ENCODE results near the gene GINS2.

The GINS2 gene

GRCh38 chr16:85637808-85638647 is 50.7 kb downstream of the GINS2 start:
- ATAC-seq (no peak), DNase-seq (no peak)
- no peak overlapping the region for H3K27ac Mint-ChIP-seq
- H3K4me3 Mint-ChIP-seq = no peak overlapping the region
- H3K4me1 Mint-ChIP-seq = peaks cover 15% of the 10 kb centered on the region
- no peaks in the 10 kb centered on the region for H3K27me3 Mint-ChIP-seq
- H3K9me3 Mint-ChIP-seq = no peaks in the 10 kb centered on the region

- Mint-ChIP-seq H3K4me3 (no peak overlapping the region), H3K27me3 (no peaks in the 10 kb centered on the region), H3K9me3 (no peaks in the 10 kb centered on the region), H3K4me1 (peaks cover 18% of the 10 kb centered on the region), H3K27ac (no peak overlapping the region)
- ATAC-seq (no peak), DNase-seq (no peak)
These were observed 51.5 kb downstream of the GINS2 start for GRCh38 chr16:85637061-85637807.

GRCh38 chr16:85636234-85636812 is 52.4 kb downstream of the GINS2 start:
- Mint-ChIP-seq H3K4me1 (peaks cover 20% of the 10 kb centered on the region), H3K9me3 (no peaks in the 10 kb centered on the region), H3K4me3 (no peak overlapping the region), H3K27ac (no peak overlapping the region), H3K27me3 (no peaks in the 10 kb centered on the region)
- no peak for DNase-seq
- no peak for ATAC-seq

GRCh38 chr16:85635545-85636140 is 53.1 kb downstream of the GINS2 start:
- no peaks in the 10 kb centered on the region for H3K9me3 Mint-ChIP-seq
- H3K4me3 Mint-ChIP-seq = no peak overlapping the region
- no peak overlapping the region for H3K27ac Mint-ChIP-seq
- no peak for ATAC-seq
- H3K27me3 Mint-ChIP-seq = no peaks in the 10 kb centered on the region
- no peak for DNase-seq
- H3K4me1 Mint-ChIP-seq = peaks cover 26% of the 10 kb centered on the region

- Mint-ChIP-seq H3K27ac (peak overlapping the region in 1 of 2 donors; percentile 54), H3K27me3 (no peaks in the 10 kb centered on the region), H3K9me3 (peaks cover 0 to 4% of the 10 kb centered on the region in 2 donors), H3K4me3 (no peak overlapping the region), H3K4me1 (peaks cover 29% of the 10 kb centered on the region)
- no peak for ATAC-seq
- no peak for DNase-seq
These were observed 53.8 kb downstream of the GINS2 start for GRCh38 chr16:85634747-85635544.

- H3K4me3 Mint-ChIP-seq = no peak overlapping the region
- H3K27ac Mint-ChIP-seq = no peak overlapping the region
These were observed 54.9 kb downstream of the GINS2 start for GRCh38 chr16:85633888-85634287.

GRCh38 chr16:85633438-85633743 is 55.4 kb downstream of the GINS2 start:
- H3K27ac Mint-ChIP-seq = no peak overlapping the region
- H3K27me3 Mint-ChIP-seq = no peaks in the 10 kb centered on the region
- ATAC-seq = no peak
- DNase-seq = no peak
- H3K4me1 Mint-ChIP-seq = peaks cover 36% of the 10 kb centered on the region
- peaks cover 0 to 16% of the 10 kb centered on the region in 2 donors for H3K9me3 Mint-ChIP-seq
- H3K4me3 Mint-ChIP-seq = no peak overlapping the region

More at GRCh38 chr16:85633888-85634287, 54.9 kb downstream of the GINS2 start:
- H3K4me1 Mint-ChIP-seq = peaks cover 32% of the 10 kb centered on the region
- peaks cover 0 to 15% of the 10 kb centered on the region in 2 donors for H3K9me3 Mint-ChIP-seq
- no peaks in the 10 kb centered on the region for H3K27me3 Mint-ChIP-seq
- ATAC-seq (no peak), DNase-seq (no peak)

- H3K27me3 Mint-ChIP-seq = no peaks in the 10 kb centered on the region
- H3K9me3 Mint-ChIP-seq = peaks cover 0 to 16% of the 10 kb centered on the region in 2 donors
- DNase-seq = no peak
- peaks cover 40% of the 10 kb centered on the region for H3K4me1 Mint-ChIP-seq
- H3K27ac Mint-ChIP-seq = no peak overlapping the region
- no peak overlapping the region for H3K4me3 Mint-ChIP-seq
- ATAC-seq = no peak
These were observed 55.9 kb downstream of the GINS2 start for GRCh38 chr16:85632709-85633437.

- peaks cover 47% of the 10 kb centered on the region for H3K4me1 Mint-ChIP-seq
- H3K9me3 Mint-ChIP-seq = peaks cover 0 to 16% of the 10 kb centered on the region in 2 donors
- no peak for DNase-seq
- no peak overlapping the region for H3K27ac Mint-ChIP-seq
- H3K4me3 Mint-ChIP-seq = no peak overlapping the region
- no peak for ATAC-seq
- H3K27me3 Mint-ChIP-seq = no peaks in the 10 kb centered on the region
These were observed 56.9 kb downstream of the GINS2 start for GRCh38 chr16:85631802-85632393.

GRCh38 chr16:85631230-85631629 is 57.5 kb downstream of the GINS2 start:
- ATAC-seq = no peak
- H3K9me3 Mint-ChIP-seq = peaks cover 0 to 16% of the 10 kb centered on the region in 2 donors
- DNase-seq = no peak
- peaks cover 54% of the 10 kb centered on the region for H3K4me1 Mint-ChIP-seq
- H3K4me3 Mint-ChIP-seq = no peak overlapping the region
- H3K27me3 Mint-ChIP-seq = no peaks in the 10 kb centered on the region
- no peak overlapping the region for H3K27ac Mint-ChIP-seq

GRCh38 chr16:85629853-85630252 is 58.9 kb downstream of the GINS2 start:
- DNase-seq (no peak), ATAC-seq (no peak)
- Mint-ChIP-seq H3K9me3 (peaks cover 0 to 16% of the 10 kb centered on the region in 2 donors), H3K27me3 (no peaks in the 10 kb centered on the region), H3K27ac (no peak overlapping the region), H3K4me1 (peaks cover 61% of the 10 kb centered on the region), H3K4me3 (no peak overlapping the region)

- ATAC-seq (no peak), DNase-seq (no peak)
- H3K27me3 Mint-ChIP-seq = no peaks in the 10 kb centered on the region
- H3K9me3 Mint-ChIP-seq = peaks cover 0 to 16% of the 10 kb centered on the region in 2 donors
- H3K27ac Mint-ChIP-seq = no peak overlapping the region
- H3K4me1 Mint-ChIP-seq = peaks cover 65% of the 10 kb centered on the region
- H3K4me3 Mint-ChIP-seq = no peak overlapping the region
These were observed 59.4 kb downstream of the GINS2 start for GRCh38 chr16:85629326-85629725.

- Mint-ChIP-seq H3K27ac (no peak overlapping the region), H3K27me3 (no peaks in the 10 kb centered on the region), H3K4me1 (peaks cover 71% of the 10 kb centered on the region), H3K9me3 (peaks cover 0 to 16% of the 10 kb centered on the region in 2 donors), H3K4me3 (no peak overlapping the region)
- DNase-seq (no peak), ATAC-seq (no peak)
These were observed 60.1 kb downstream of the GINS2 start for GRCh38 chr16:85628645-85629044.

GRCh38 chr16:85628265-85628556 is 60.5 kb downstream of the GINS2 start:
- no peak for DNase-seq
- no peaks in the 10 kb centered on the region for H3K27me3 Mint-ChIP-seq

More at GRCh38 chr16:85628265-85628556, 60.5 kb downstream of the GINS2 start:
- H3K4me3 Mint-ChIP-seq = no peak overlapping the region
- ATAC-seq = no peak
- peaks cover 76% of the 10 kb centered on the region for H3K4me1 Mint-ChIP-seq
- H3K9me3 Mint-ChIP-seq = peaks cover 0 to 16% of the 10 kb centered on the region in 2 donors
- no peak overlapping the region for H3K27ac Mint-ChIP-seq

All from stimulated activated naive CD8-positive, alpha-beta T cell treated with anti-CD3 and anti-CD28 coated beads, Interleukin-15, amount 100 ng/mL, for 72 hours (primary cell).